DOHH2 (cell line): ENCODE measurements around the gene NHP2.

Experiments used
- H3F3A ChIP-seq: fragments of 200-600 bp; sonication (generic), shearing (Covaris generic); 2 replicates; pipeline ENCODE4 v1.6.0; 2016; ENCODE audit warnings: antibody characterized with exemption, mild to moderate bottlenecking; ENCODE audit not compliant: control insufficient read depth, insufficient read depth
- H3K27ac ChIP-seq: fragments of 200-600 bp; sonication (generic); 2 replicates; pipeline ENCODE4 v1.5.1; 2014; ENCODE audit warnings: low read depth, mild to moderate bottlenecking, low read length, moderate library complexity
- H3K27me3 ChIP-seq: fragments of 200-600 bp; sonication (generic); 2 replicates; pipeline ENCODE4 v1.6.1; 2014; ENCODE audit warnings: mild to moderate bottlenecking, low read length, mixed read lengths; ENCODE audit not compliant: control insufficient read depth
- H3K36me3 ChIP-seq: fragments of 200-600 bp; sonication (generic); 2 replicates; pipeline ENCODE4 v1.6.1; 2014; ENCODE audit warnings: mild to moderate bottlenecking, low read length, moderate library complexity, mixed read lengths; ENCODE audit not compliant: control insufficient read depth
- H3K4me1 ChIP-seq: fragments of 200-600 bp; sonication (generic); 2 replicates; pipeline ENCODE4 v1.6.1; 2014; ENCODE audit warnings: mild to moderate bottlenecking, low read length, mixed read lengths; ENCODE audit not compliant: control insufficient read depth
- H3K4me2 ChIP-seq: fragments of 200-600 bp; sonication (generic); 2 replicates; pipeline ENCODE4 v1.6.0; 2014; ENCODE audit warnings: mild to moderate bottlenecking, low read length, moderate library complexity
- H3K4me3 ChIP-seq: fragments of 200-600 bp; sonication (generic); 2 replicates; pipeline ENCODE4 v1.5.1; 2014; ENCODE audit warnings: mild to moderate bottlenecking, low read length, mixed read lengths
- H3K79me2 ChIP-seq: fragments of 200-600 bp; sonication (generic); 2 replicates; pipeline ENCODE4 v1.6.1; 2014; ENCODE audit warnings: mild to moderate bottlenecking, low read length, mixed read lengths; ENCODE audit not compliant: control insufficient read depth
- H3K9me2 ChIP-seq: fragments of 200-600 bp; sonication (generic); replicated peaks from 2 replicates; pipeline ENCODE4 v1.6.1; 2014; ENCODE audit warnings: mild to moderate bottlenecking, low read length, mixed read lengths; ENCODE audit not compliant: control insufficient read depth
- H3K9me3 ChIP-seq: fragments of 200-600 bp; sonication (generic); 2 replicates; pipeline ENCODE4 v1.6.1; 2014; ENCODE audit warnings: antibody characterized with exemption, low read length, mixed read lengths; ENCODE audit not compliant: control insufficient read depth, insufficient read depth
- H4K20me1 ChIP-seq: fragments of 200-600 bp; sonication (generic); 2 replicates; pipeline ENCODE4 v1.6.0; 2014; ENCODE audit warnings: low read depth, mild to moderate bottlenecking, antibody characterized with exemption, low read length, moderate library complexity; ENCODE audit not compliant: control insufficient read depth, insufficient read depth
- CTCF ChIP-seq: fragments of 200-600 bp; sonication (generic); IDR thresholded peaks from one replicate; pipeline ENCODE4 v1.5.1; 2014; ENCODE audit warnings: antibody characterized with exemption, mild to moderate bottlenecking, low read depth, low read length; ENCODE audit not compliant: poor library complexity, severe bottlenecking
- EZH2phosphoT487 ChIP-seq: fragments of 200-600 bp; sonication (generic); IDR thresholded peaks from 2 replicates; pipeline ENCODE4 v1.6.1; 2017; ENCODE audit warnings: borderline replicate concordance, mild to moderate bottlenecking, antibody characterized with exemption, low read length, moderate library complexity, mixed read lengths

NHP2 gene

GRCh38 chr5:178126556-178126955 lies 27.1 kb downstream of the NHP2 start:
- H3K27me3 ChIP-seq, result no peaks in the 10 kb centered on the region
- peaks cover 29% of the 10 kb centered on the region for H4K20me1 ChIP-seq
- peaks cover 56% of the 10 kb centered on the region for H3K36me3 ChIP-seq
- H3K9me2 ChIP-seq, result no peaks in the 10 kb centered on the region
- H3K9me3 ChIP-seq, result no peaks in the 10 kb centered on the region
- no peak for TF ChIP-seq CTCF
- no peak for TF ChIP-seq EZH2phosphoT487
- H3K27ac ChIP-seq, result no peak overlapping the region
- no peak overlapping the region for H3K4me3 ChIP-seq
- H3K79me2 ChIP-seq, result peaks cover 42% of the 10 kb centered on the region
- peaks cover 35% of the 10 kb centered on the region for H3F3A ChIP-seq
- H3K4me2 ChIP-seq, result no peak overlapping the region
- H3K4me1 ChIP-seq, result peaks cover 43% of the 10 kb centered on the region

GRCh38 chr5:178125253-178125906 lies 28.3 kb downstream of the NHP2 start:
- H3K9me3 ChIP-seq, result no peaks in the 10 kb centered on the region
- no peak overlapping the region for H3K4me2 ChIP-seq
- no peak overlapping the region for H3K4me3 ChIP-seq
- peaks cover 53% of the 10 kb centered on the region for H3K4me1 ChIP-seq
- peaks cover 40% of the 10 kb centered on the region for H3K79me2 ChIP-seq
- no peaks in the 10 kb centered on the region for H3K9me2 ChIP-seq
- no peak overlapping the region for H3K27ac ChIP-seq
- TF ChIP-seq EZH2phosphoT487, result no peak
- no peak for TF ChIP-seq CTCF
- H3K27me3 ChIP-seq, result no peaks in the 10 kb centered on the region
- H3K36me3 ChIP-seq, result peaks cover 63% of the 10 kb centered on the region
- peaks cover 41% of the 10 kb centered on the region for H3F3A ChIP-seq
- peaks cover 29% of the 10 kb centered on the region for H4K20me1 ChIP-seq

- Histone ChIP-seq H3K27me3 (no peaks in the 10 kb centered on the region), H3K79me2 (peaks cover 48% of the 10 kb centered on the region), H3K9me2 (no peaks in the 10 kb centered on the region), H3K4me1 (peaks cover 54% of the 10 kb centered on the region), H3K27ac (no peak overlapping the region; the same call in 1 of the 2 replicates), H3F3A (peaks cover 46% of the 10 kb centered on the region), H4K20me1 (peaks cover 29% of the 10 kb centered on the region), H3K9me3 (no peaks in the 10 kb centered on the region), H3K4me3 (no peak overlapping the region), H3K4me2 (no peak overlapping the region), H3K36me3 (peaks cover 75% of the 10 kb centered on the region)
- TF ChIP-seq CTCF (no peak), EZH2phosphoT487 (no peak)
Measured at GRCh38 chr5:178123966-178124925, 29.4 kb downstream of the NHP2 start.
